ENCODE measurements around the gene SLC35E2B. TPM values are rescaled to one million over a fixed set of nuclear protein-coding genes. Genes with fewer than 3 reads are reported as not detected.
"Not testable (repeated sequence)": the region's sequence is repeated elsewhere in the genome, so short reads cannot be mapped to it uniquely, and the experiment has no call there.

The SLC35E2B gene
- total and polyA plus RNA-seq, 2 of the 8 experiments (the other 6 are each of a cell fraction or from before 2014, with no cell fraction given) = 25.9 to 46.7 TPM

DNA sequence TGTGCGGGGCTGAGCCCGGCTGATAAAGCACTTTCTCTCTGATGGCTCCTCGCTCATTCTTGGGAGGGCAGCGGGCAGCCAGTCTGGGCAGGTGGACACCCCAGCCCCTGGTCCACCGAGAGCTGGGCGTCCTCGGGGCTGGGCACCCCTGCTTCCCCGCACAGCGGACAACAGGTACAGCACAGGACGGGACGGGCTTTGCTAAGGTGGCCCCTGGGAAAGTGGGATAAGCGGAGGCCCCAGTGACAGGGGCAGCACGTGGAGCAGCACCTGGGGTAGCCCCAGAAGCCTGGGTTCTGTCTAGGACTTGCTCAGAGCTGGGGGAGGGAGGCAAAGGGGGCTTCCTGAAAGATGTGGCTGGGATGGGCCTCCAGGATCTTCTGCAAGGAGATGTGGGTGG is 58.0 kb downstream of the SLC35E2B start:
- FAIRE-seq; DNase-seq (ENCODE audit: low read depth in 1 of 2, low spot score in 2 of 2); POLR2A ChIA-PET (ENCODE audit: partially characterized antibody): not testable (repeated sequence)

DNA sequence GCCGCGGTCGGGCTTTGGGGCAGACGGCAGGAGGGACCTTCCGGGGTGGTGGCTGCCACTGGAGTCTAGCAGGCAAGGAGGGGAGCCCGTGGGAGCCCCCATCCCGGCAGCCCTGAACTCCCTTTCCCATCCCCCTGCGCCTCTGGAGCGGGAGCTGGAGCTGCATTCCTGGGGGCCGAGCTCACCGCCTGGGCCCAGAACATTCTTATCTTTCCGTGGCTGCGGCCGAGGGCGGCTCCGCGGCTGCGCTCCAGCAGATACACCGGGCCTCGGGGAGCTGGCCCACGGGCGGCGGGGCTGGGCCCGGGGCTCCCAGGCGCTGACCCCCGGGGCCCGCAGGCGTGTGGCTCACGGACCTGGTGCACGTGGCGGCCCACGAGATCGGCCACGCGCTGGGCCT is 59.2 kb downstream of the SLC35E2B start:
- DNase-seq (ENCODE audit: low read depth in 1 of 2, low spot score in 2 of 2); H4K5ac ChIP-seq (ENCODE audit: insufficient read length, low read depth, low read length); H3K79me2 ChIP-seq (ENCODE audit: control insufficient read depth in 1 of 2, insufficient read depth in 2 of 2, low read length in 2 of 2); H2BK15ac ChIP-seq (ENCODE audit: low read length); H4K91ac ChIP-seq (replicated peaks; ENCODE audit: insufficient read length, low read length); H3K79me1 ChIP-seq (ENCODE audit: low read depth, low read length); H3K4me3 ChIP-seq (ENCODE audit: extremely low read depth in 1 of 4, insufficient read depth in 2 of 4, low read depth in 3 of 4, low read length in 4 of 4); H2BK5ac ChIP-seq (ENCODE audit: low read depth, low read length); H3K4me2 ChIP-seq (ENCODE audit: insufficient read depth in 1 of 2, low read depth in 2 of 2, low read length in 2 of 2); H3K56ac ChIP-seq (replicated peaks; ENCODE audit: insufficient read length, low read depth, low read length); H2AFZ ChIP-seq (ENCODE audit: low read length); H4K8ac ChIP-seq (ENCODE audit: extremely low read depth, insufficient read depth, low read length); H3K27ac ChIP-seq (ENCODE audit: low read depth, low read length); CTCF ChIA-PET (ENCODE audit: partially characterized antibody); H4K20me1 ChIP-seq (replicated peaks in 1 of 2; ENCODE audit: control insufficient read depth in 1 of 2, insufficient read depth in 2 of 2, low read length in 2 of 2); H3K9ac ChIP-seq (replicated peaks in 1 of 4; ENCODE audit: extremely low read depth in 1 of 4, low read depth in 3 of 4, low read length in 3 of 4); POLR2A ChIA-PET (ENCODE audit: partially characterized antibody); H2BK20ac ChIP-seq (ENCODE audit: low read length); H3K9me3 ChIP-seq (ENCODE audit: insufficient read depth in 2 of 2, low read depth in 1 of 2, low read length in 1 of 2); H2AK5ac ChIP-seq (ENCODE audit: low read depth, low read length); H2BK12ac ChIP-seq (ENCODE audit: low read depth, low read length); FAIRE-seq; H2BK120ac ChIP-seq (replicated peaks; ENCODE audit: low read depth, low read length); H3K4ac ChIP-seq (replicated peaks; ENCODE audit: insufficient read length, low read depth, low read length); H3K18ac ChIP-seq (ENCODE audit: extremely low read depth, low read length); H3K4me1 ChIP-seq (replicated peaks in 1 of 4; ENCODE audit: control insufficient read depth in 3 of 4, insufficient read depth in 4 of 4, low read length in 3 of 4); H3K23ac ChIP-seq (ENCODE audit: insufficient read length); H3K23me2 ChIP-seq (ENCODE audit: low read depth, low read length); H3K14ac ChIP-seq (ENCODE audit: insufficient read length): not testable (repeated sequence)
- peaks cover 8 to 23% (median 14%) of the 10 kb centered on the region in 4 experiments; a peak in 6 of 7 replicates for H3K27me3 ChIP-seq (replicated peaks in 1 of 4; ENCODE audit: control insufficient read depth in 3 of 4, extremely low read depth in 1 of 4, insufficient read depth in 3 of 4, low read length in 3 of 4)
- no CpG with 5 or more reads among the region's 35 CpGs for WGBS, 2 experiments (ENCODE audit: extremely low coverage in 1 of 2, insufficient coverage in 1 of 2, insufficient read length in 1 of 2, insufficient replicate concordance in 2 of 2, low coverage in 1 of 2, low lambda C conversion rate in 2 of 2, missing lambda C conversion rate in 1 of 2)
- peaks cover 0 to 12% (median 5%) of the 10 kb centered on the region in 4 experiments; a peak in 5 of 8 replicates for H3K36me3 ChIP-seq (ENCODE audit: control insufficient read depth in 2 of 4, insufficient read depth in 4 of 4, low read length in 3 of 4)

More for the DNA sequence above, 58.0 kb downstream of the SLC35E2B start:
- H3K4me1 ChIP-seq (replicated peaks in 1 of 4; ENCODE audit: control insufficient read depth in 3 of 4, insufficient read depth in 4 of 4, low read length in 3 of 4); H4K8ac ChIP-seq (ENCODE audit: extremely low read depth, insufficient read depth, low read length); H4K91ac ChIP-seq (replicated peaks; ENCODE audit: insufficient read length, low read length); H3K23me2 ChIP-seq (ENCODE audit: low read depth, low read length); H2BK120ac ChIP-seq (replicated peaks; ENCODE audit: low read depth, low read length); H2BK20ac ChIP-seq (ENCODE audit: low read length); H2BK15ac ChIP-seq (ENCODE audit: low read length); H2BK5ac ChIP-seq (ENCODE audit: low read depth, low read length); H3K4ac ChIP-seq (replicated peaks; ENCODE audit: insufficient read length, low read depth, low read length); H3K79me2 ChIP-seq (ENCODE audit: control insufficient read depth in 1 of 2, insufficient read depth in 2 of 2, low read length in 2 of 2); H4K5ac ChIP-seq (ENCODE audit: insufficient read length, low read depth, low read length); H3K23ac ChIP-seq (ENCODE audit: insufficient read length); H3K9me3 ChIP-seq (ENCODE audit: insufficient read depth in 2 of 2, low read depth in 1 of 2, low read length in 1 of 2); H3K4me2 ChIP-seq (ENCODE audit: insufficient read depth in 1 of 2, low read depth in 2 of 2, low read length in 2 of 2); H3K56ac ChIP-seq (replicated peaks; ENCODE audit: insufficient read length, low read depth, low read length); H3K27ac ChIP-seq (ENCODE audit: low read depth, low read length); H3K79me1 ChIP-seq (ENCODE audit: low read depth, low read length); H3K14ac ChIP-seq (ENCODE audit: insufficient read length); H2AK5ac ChIP-seq (ENCODE audit: low read depth, low read length); H2BK12ac ChIP-seq (ENCODE audit: low read depth, low read length); CTCF ChIA-PET (ENCODE audit: partially characterized antibody); H3K9ac ChIP-seq (replicated peaks in 1 of 4; ENCODE audit: extremely low read depth in 1 of 4, low read depth in 3 of 4, low read length in 3 of 4); H4K20me1 ChIP-seq (replicated peaks in 1 of 2; ENCODE audit: control insufficient read depth in 1 of 2, insufficient read depth in 2 of 2, low read length in 2 of 2); H2AFZ ChIP-seq (ENCODE audit: low read length); H3K4me3 ChIP-seq (ENCODE audit: extremely low read depth in 1 of 4, insufficient read depth in 2 of 4, low read depth in 3 of 4, low read length in 4 of 4); H3K18ac ChIP-seq (ENCODE audit: extremely low read depth, low read length): not testable (repeated sequence)
- 96% methylated on average over 7 of the region's 13 CpGs; no CpG with 5 or more reads in 1 of the 2 experiments for WGBS, 2 experiments (ENCODE audit: extremely low coverage in 1 of 2, insufficient coverage in 1 of 2, insufficient read length in 1 of 2, insufficient replicate concordance in 2 of 2, low coverage in 1 of 2, low lambda C conversion rate in 2 of 2, missing lambda C conversion rate in 1 of 2)
- peaks cover 0 to 13% (median 5%) of the 10 kb centered on the region in 4 experiments; a peak in 5 of 8 replicates for H3K36me3 ChIP-seq (ENCODE audit: control insufficient read depth in 2 of 4, insufficient read depth in 4 of 4, low read length in 3 of 4)
- peaks cover 8 to 21% (median 13%) of the 10 kb centered on the region in 4 experiments; a peak in 6 of 7 replicates for H3K27me3 ChIP-seq (replicated peaks in 1 of 4; ENCODE audit: control insufficient read depth in 3 of 4, extremely low read depth in 1 of 4, insufficient read depth in 3 of 4, low read length in 3 of 4)

All from H1 (cell line).